Measurements from ENCODE around the gene RGS11.

Gene RGS11

DNA sequence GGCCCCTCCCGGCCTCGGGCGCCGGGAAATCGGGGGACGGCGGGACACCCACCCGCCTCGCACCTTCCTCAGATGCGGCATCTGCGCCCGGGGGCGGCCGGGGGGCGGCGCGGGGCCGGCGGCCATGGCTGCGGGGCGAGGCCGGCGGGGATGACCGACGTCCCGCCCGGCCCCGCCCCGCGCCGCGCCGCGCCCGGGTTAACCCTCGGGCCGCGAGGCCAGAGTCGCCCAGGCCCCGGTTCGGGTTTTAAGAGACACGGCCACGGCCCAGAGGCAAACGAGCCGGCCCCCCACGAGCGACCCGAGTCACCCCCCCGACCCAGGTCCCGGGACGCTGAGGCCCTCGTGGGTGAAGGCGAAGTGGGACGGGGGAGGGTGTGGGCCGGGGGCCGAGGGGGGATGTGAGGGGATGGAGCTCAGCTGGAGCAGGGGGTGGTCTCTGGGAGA, at the start of gene RGS11:
Gene RGS11 (minus strand): TSS at position 159 of the 447 bp plus-strand sequence. CDS start 33 bp downstream, at position 126.
- no peak for DNase-seq

GRCh38 chr16:324451-325334, 48.9 kb upstream of the RGS11 start:
- DNase-seq: peak; percentile 54

DNA sequence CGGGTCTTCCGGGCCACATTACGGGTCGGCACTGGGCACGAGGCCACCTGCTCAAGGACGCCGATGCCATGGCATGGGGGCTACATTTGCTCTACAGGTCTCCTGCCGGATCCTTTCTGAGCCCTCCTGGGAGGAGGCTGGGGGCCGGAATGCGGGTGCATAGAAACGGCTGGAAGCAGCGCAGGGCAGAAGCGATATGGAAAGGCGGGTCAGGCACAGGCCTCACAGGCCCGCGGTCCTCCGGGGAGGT, 48.4 kb upstream of the RGS11 start:
- no peak for DNase-seq

DNA sequence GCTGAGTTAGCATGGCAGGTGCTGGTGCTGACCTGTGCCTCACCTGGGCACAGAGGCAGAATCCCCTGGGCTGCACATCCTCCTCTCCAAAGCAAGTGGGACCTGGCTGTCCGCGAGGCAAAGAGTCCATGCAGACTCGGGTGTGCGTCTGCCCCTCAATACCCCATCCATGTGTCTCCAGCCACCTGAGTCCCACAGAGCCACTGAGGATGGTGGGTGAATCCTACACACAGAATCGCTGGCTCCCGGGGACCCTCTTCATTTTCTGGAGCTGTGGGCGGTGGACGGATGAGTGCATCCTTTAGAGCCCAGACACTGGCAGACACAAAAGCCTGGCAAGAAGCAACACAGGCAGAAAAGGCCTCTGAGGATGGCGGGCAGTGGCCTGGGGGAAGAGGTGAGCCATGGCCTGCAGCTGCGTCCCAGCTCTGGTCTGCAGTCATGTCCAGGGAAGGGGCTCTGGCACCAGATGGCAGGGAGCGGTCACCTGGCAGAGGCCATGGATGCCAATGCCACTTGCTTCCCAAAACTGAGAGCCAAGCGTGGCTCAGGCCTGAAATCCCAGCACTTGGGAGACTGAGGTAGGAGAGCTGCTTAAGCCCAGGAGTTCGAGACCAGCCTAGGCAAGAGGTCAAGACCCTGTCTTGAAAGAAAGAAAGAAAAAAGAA, 46.9 kb upstream of the RGS11 start:
- no peak for DNase-seq

DNA sequence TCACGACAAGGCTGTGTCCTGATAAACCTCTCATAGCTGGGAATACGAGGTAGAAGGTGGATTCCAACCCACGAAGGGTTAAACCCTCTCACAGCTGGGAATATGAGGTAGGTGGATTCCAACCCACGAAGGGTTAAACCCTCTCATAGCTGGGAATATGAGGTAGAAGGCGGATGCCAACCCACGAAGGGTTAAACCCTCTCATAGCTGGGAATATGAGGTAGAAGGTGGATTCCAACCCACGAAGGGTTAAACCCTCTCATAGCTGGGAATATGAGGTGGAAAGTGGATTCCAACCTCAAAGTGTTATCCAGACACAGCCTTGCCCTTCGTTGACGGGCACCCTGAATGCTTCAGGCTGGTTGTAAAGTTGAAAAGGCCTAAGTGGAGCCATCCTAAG, 45.8 kb upstream of the RGS11 start:
- DNase-seq: no peak

GRCh38 chr16:320206-320605, 44.5 kb upstream of the RGS11 start:
- no peak for DNase-seq

- no peak for DNase-seq
These were observed 42.9 kb upstream of the RGS11 start for GRCh38 chr16:318628-319027.

DNA sequence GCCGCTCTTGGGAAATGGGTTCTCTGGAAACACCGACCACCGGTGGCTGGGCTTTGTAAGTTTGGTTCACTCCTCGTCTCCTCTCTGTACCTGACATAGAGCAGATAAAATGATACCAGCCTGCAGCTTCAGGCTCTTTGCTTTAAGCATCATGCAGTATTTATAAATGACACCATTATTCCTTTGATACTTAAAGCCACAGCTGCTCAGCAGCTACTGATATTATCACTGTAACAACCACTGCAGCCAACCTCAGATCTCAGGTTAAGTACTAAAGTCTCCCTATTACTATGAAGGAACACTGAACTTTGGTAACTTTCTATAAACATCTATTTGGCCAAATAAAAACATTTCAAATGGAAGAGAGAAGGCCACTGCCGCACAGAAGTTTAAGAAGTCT, 41.8 kb upstream of the RGS11 start:
- DNase-seq: no peak

DNA sequence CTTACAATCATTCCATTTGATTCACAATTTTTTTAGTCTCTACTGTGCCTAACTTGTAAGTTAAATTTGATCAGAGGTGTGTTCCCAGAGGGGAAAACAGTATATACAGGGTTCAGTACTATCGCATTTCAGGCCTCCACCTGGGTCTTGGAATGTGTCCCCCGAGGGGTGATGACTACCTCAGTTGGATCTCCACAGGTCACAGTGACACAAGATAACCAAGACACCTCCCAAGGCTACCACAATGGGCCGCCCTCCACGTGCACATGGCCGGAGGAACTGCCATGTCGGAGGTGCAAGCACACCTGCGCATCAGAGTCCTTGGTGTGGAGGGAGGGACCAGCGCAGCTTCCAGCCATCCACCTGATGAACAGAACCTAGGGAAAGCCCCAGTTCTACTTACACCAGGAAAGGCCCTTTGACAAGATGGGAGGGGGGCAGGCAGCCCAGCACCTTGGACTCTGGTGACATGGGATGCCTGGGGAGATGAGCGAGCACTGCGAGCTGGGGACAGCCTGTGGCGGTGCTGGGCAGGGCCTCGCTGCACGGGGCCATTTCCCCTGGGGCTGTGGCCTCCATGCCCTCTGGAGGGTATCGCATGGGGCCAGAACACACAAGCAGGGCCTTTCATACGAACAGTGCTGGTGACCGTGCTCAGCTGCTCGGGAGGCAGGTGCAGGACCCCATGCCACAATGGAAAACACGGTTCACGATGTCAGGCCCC, 41.2 kb upstream of the RGS11 start:
- DNase-seq: no peak

DNA sequence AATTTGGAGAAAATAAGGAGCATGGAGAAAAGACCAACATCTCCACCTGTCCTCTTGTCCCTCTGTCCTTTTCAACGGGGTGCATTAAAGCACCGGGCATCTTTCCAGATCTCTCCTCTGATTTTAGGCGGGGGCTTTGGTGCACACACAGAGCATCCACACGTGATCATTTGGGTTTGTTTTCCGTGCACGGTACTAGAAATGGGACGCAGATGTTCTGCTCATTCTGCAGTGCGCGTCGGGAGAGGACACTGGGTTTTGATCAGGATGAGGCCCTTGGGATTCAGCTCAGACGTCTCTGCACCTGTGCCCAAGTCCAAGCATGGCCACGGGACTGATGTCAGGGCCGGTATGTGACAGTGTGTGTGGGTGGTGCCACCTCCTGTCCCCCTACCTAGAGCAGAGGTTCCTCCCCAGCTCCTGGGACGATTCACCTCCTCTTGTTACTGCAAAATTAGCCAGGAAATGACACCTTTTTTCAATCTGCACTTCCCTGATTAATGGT, 39.1 kb upstream of the RGS11 start:
- no peak for DNase-seq

GRCh38 chr16:314351-314750, 38.6 kb upstream of the RGS11 start:
- no peak for DNase-seq

DNA sequence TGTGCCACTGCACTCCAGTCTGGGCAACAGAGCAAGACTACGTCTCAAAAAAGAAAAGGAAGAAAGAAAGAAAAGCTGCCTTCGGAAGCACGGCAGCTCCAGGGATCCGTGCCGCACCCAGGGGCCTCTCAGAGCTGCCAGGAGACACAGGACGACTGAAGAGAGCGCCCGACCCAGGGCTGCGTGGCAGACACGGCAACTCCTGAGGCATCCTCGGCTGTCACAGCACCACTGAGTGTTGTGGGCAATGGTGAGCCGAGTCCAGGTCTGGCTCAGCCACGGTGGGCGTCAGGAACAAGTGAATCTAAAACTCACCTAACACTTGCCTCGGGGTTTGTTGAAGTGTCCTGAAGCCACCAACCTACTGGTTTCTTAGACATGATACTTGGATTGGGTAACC, 36.0 kb upstream of the RGS11 start:
- no peak for DNase-seq

DNA sequence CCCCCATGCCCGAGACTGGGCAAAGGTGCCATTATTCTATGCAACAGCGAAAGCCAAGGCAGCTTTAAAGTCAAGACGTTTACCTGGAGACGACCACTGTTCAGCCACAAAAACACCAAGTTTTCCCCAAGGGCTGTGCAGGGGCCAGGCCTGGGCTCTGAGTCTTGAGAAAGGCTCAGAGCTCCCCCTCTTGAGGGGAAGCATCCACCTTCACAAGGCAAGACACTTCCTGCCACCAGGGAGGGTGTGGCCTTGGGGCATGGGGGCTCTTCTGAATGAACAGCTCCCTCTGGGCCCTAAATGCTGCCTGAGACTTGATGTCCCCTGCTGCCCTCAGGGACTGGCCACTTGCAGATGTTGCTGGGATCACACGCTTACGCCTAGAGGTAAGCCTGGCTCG, 33.7 kb upstream of the RGS11 start:
- no peak for DNase-seq

DNA sequence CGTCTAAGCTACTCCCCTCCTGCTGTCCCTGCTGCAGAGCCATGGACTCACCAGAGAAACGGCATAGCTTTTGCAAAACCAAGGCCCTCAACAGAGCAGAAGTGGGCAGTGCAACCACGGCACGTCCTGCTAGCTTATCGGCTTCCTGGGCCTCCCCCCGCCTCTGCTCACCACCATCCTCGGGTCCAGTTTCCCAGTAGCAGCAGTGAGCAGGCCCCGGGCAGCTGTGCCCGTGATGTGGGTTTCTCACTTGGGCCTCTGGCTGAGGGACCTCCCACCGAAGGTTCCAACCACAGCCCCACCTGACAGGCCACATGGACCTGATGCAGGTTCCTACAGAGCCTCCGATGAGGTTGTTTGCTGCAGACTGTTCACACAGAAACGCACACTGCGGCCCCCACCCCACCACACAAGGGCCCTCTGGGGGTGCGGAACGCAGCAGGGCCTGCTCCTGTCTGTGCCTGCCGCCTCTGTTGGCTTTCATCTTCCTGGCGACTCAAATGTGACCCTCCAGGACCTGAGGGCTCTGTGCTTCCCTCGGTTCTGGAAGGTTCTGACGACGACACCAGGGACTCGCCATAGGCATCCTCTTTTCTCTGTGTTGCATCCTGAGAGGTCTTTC, 32.1 kb upstream of the RGS11 start:
- DNase-seq: no peak

- no peak for DNase-seq
These were observed 31.2 kb upstream of the RGS11 start for GRCh38 chr16:306911-307370.

- no peak for DNase-seq
These were observed 30.3 kb upstream of the RGS11 start for GRCh38 chr16:305916-306626.

- no peak for DNase-seq
These were observed 28.2 kb upstream of the RGS11 start for GRCh38 chr16:303760-304505.

DNA sequence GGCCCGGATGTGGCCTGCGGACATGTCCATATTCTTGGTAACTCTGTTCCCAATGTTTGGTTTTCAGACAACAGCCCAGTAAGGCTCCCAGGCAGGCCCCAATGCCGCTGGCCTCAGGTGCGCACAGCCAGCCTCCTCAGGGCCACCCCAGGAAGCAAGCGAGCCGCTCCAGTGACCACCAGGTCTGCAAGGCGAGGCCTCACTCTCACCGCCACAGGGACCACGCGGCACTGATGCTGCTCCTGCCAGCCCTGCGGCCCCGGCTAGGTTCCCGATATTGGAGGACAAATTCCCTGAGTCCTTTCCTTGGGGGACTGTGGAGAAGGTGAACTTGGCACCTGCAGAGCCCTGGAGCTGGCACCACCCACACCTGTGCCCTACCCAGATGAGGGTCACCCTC, 26.2 kb upstream of the RGS11 start:
- no peak for DNase-seq

GRCh38 chr16:301235-301634, 25.5 kb upstream of the RGS11 start:
- DNase-seq: no peak

DNA sequence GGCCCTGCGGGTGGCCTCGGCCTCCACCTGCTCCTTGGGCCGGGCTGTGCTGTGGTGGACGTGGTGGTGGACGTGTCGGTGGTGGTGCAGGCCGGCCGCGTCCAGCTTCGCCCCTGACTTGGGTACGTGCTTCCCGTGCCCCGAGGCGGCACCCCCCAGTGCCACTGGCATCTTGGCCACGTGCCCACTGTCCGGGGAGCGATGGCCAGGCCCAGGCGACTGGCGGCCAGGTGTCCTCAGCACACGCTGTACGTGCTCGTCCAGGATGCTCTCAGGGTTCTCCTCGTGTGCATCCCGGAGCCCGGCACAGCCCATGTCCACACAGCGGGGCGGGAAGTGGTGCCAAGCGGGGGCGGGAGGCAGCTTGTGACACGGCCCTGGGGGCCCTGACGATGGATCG, 22.1 kb upstream of the RGS11 start:
- DNase-seq: no peak

- DNase-seq: no peak
These were observed 21.2 kb upstream of the RGS11 start for GRCh38 chr16:296806-297510.

Measured in stimulated activated naive CD4-positive, alpha-beta T cell treated with Interleukin-2 at 50 U/mL for 16 hours (primary cell).